GM03348 (cell line): ENCODE measurements around the gene ZNF587B.
"Not testable (repeated sequence)": the region's sequence is repeated elsewhere in the genome, so short reads cannot be mapped to it uniquely, and the experiment has no call there.

Experiments
- DNase-seq: peaks from one replicate; pipeline ENCODE4 v3.0.0; 2012; ENCODE audit warnings: low spot score

Gene ZNF587B

GRCh38 chr19:57872450-57872849 lies 42.4 kb downstream of the ZNF587B start:
- DNase-seq, result no peak

GRCh38 chr19:57873883-57874799 lies 44.0 kb downstream of the ZNF587B start:
- not testable (repeated sequence) for DNase-seq

GRCh38 chr19:57886046-57886445 lies 55.9 kb downstream of the ZNF587B start:
- DNase-seq, result no peak

- DNase-seq, result no peak
These were observed 57.3 kb downstream of the ZNF587B start for GRCh38 chr19:57887195-57887941.

GRCh38 chr19:57888107-57888559 lies 58.0 kb downstream of the ZNF587B start:
- DNase-seq, result no peak

- no peak for DNase-seq
These were observed 58.6 kb downstream of the ZNF587B start, which contains the start of gene ZNF814 for GRCh38 chr19:57888560-57889231. Gene ZNF814 (minus strand): TSS chr19:57889037. CDS start chr19:57888802, 235 bp downstream.

GRCh38 chr19:57890706-57891105 lies 60.6 kb downstream of the ZNF587B start:
- DNase-seq, result peak; percentile 74
